Measurements from ENCODE around the gene FRRS1.

GRCh38 chr1:99672038-99672437 is 94.4 kb downstream of the FRRS1 start:
- TF ChIP-seq CEBPB (IDR thresholded peaks at IDR 0.05; ENCODE audit: low read depth, low read length) (no peak), CTCF (conservative IDR thresholded peaks at IDR 0.05; ENCODE audit: low read depth, low read length) (no peak)

Data from IMR-90 (cell line).